Measurements from ENCODE around the gene PITX3. TPM values are rescaled to one million over a fixed set of nuclear protein-coding genes. Genes with fewer than 3 reads are reported as not detected.
"Not testable (repeated sequence)": the region's sequence is repeated elsewhere in the genome, so short reads cannot be mapped to it uniquely, and the experiment has no call there.

PITX3 gene
- total RNA-seq, 4 donors from 2014 or later: not detected

GRCh38 chr10:102262744-102263370 lies 21.5 kb upstream of the PITX3 start:
- DNase-seq: no peak
- Histone ChIP-seq H3K36me3 (peaks cover 0 to 73% (median 3%) of the 10 kb centered on the region in 3 donors), H3K4me3 (no peak overlapping the region), H3K27ac (no peak overlapping the region), H3K9me3 (no peaks in the 10 kb centered on the region), H3K4me1 (peaks cover 0 to 33% (median 8%) of the 10 kb centered on the region in 3 donors), H3K27me3 (no peaks in the 10 kb centered on the region)
- intact Hi-C loops (cut with DNase I): no loop called here
- WGBS, 2 donors: 80 to 86% methylated on average over 4 of the region's 4 CpGs
- no peak for TF ChIP-seq CTCF (IDR thresholded peaks at IDR 0.05)
- TF ChIP-seq POLR2A (IDR thresholded peaks at IDR 0.05): no peak

GRCh38 chr10:102261842-102262241 lies 20.5 kb upstream of the PITX3 start:
- H3K27ac ChIP-seq: no peak overlapping the region
- TF ChIP-seq CTCF (IDR thresholded peaks at IDR 0.05) (no peak), POLR2A (IDR thresholded peaks at IDR 0.05) (no peak)
- peaks cover 0 to 25% (median 7%) of the 10 kb centered on the region in 3 donors for H3K4me1 ChIP-seq
- no peak overlapping the region for H3K4me3 ChIP-seq
- peaks cover 0 to 72% (median 3%) of the 10 kb centered on the region in 3 donors for H3K36me3 ChIP-seq
- no peaks in the 10 kb centered on the region for H3K27me3 ChIP-seq
- H3K9me3 ChIP-seq: no peaks in the 10 kb centered on the region
- intact Hi-C loops (cut with DNase I): no loop called here
- DNase-seq: no peak
- WGBS, 2 donors: 67 to 74% methylated on average over 5 to 6 of the region's 6 CpGs

GRCh38 chr10:102261196-102261595 lies 19.9 kb upstream of the PITX3 start:
- Histone ChIP-seq H3K4me1 (peaks cover 0 to 19% (median 3%) of the 10 kb centered on the region in 3 donors), H3K27me3 (no peaks in the 10 kb centered on the region), H3K27ac (no peak overlapping the region), H3K36me3 (peaks cover 0 to 73% (median 3%) of the 10 kb centered on the region in 3 donors), H3K4me3 (no peak overlapping the region), H3K9me3 (no peaks in the 10 kb centered on the region)
- intact Hi-C loops (cut with DNase I): no loop called here
- TF ChIP-seq CTCF (IDR thresholded peaks at IDR 0.05) (no peak), POLR2A (IDR thresholded peaks at IDR 0.05) (no peak)
- DNase-seq: no peak

- 85 to 91% methylated on average over 2 of the region's 2 CpGs for WGBS, 2 donors
- peaks cover 0 to 36% (median 3%) of the 10 kb centered on the region in 3 donors for H3K36me3 ChIP-seq
- intact Hi-C loops (cut with DNase I): no loop called here
- DNase-seq: no peak
- H3K4me1 ChIP-seq: peaks cover 0 to 3% (median 0%) of the 10 kb centered on the region in 3 donors
- no peaks in the 10 kb centered on the region for H3K27me3 ChIP-seq
- no peak overlapping the region for H3K4me3 ChIP-seq
- no peak overlapping the region for H3K27ac ChIP-seq
- no peaks in the 10 kb centered on the region for H3K9me3 ChIP-seq
- TF ChIP-seq CTCF (IDR thresholded peaks at IDR 0.05) (no peak), POLR2A (IDR thresholded peaks at IDR 0.05) (no peak)
Observed at GRCh38 chr10:102255404-102255803, 14.1 kb upstream of the PITX3 start.

- H3K9me3 ChIP-seq: no peaks in the 10 kb centered on the region
- H3K36me3 ChIP-seq: peaks cover 0 to 26% (median 0%) of the 10 kb centered on the region in 3 donors
- no peak for DNase-seq
- 71 to 78% methylated on average over 1 of the region's 1 CpG for WGBS, 2 donors
- H3K4me3 ChIP-seq: no peak overlapping the region
- H3K27me3 ChIP-seq: no peaks in the 10 kb centered on the region
- intact Hi-C loops (cut with DNase I): no loop called here
- no peak for TF ChIP-seq POLR2A (IDR thresholded peaks at IDR 0.05)
- no peak for TF ChIP-seq CTCF (IDR thresholded peaks at IDR 0.05)
- H3K27ac ChIP-seq: no peak overlapping the region
- H3K4me1 ChIP-seq: peaks cover 0 to 13% (median 0%) of the 10 kb centered on the region in 3 donors
Observed at GRCh38 chr10:102254426-102254825, 13.1 kb upstream of the PITX3 start.

GRCh38 chr10:102252508-102252907 lies 11.2 kb upstream of the PITX3 start:
- H3K27ac ChIP-seq; DNase-seq; H3K4me3 ChIP-seq; intact Hi-C loops (cut with DNase I); H3K27me3 ChIP-seq; H3K9me3 ChIP-seq: not testable (repeated sequence)
- Histone ChIP-seq H3K4me1 (peaks cover 0 to 32% (median 7%) of the 10 kb centered on the region in 3 donors), H3K36me3 (peaks cover 0 to 25% (median 5%) of the 10 kb centered on the region in 3 donors)
- 93 to 94% methylated on average over 3 of the region's 3 CpGs for WGBS, 2 donors
